Trophoblast cell (in vitro differentiated cells and primary cell): ENCODE results near the gene FBXO5.
A peak's percentile ranks its signal among the peaks of the same experiment; 100 is the strongest.

Source experiments
- DNase-seq, 2 donors: peaks; one replicate each; pipeline ENCODE4 v3.0.0-alpha.2; 2016
- H2AFZ ChIP-seq: 2 replicates; pipeline ENCODE4 v1.6.1; 2013; ENCODE audit warnings: low read length, moderate library complexity, mild to moderate bottlenecking; ENCODE audit not compliant: insufficient read depth, poor library complexity
- H2AK5ac ChIP-seq: 2 replicates; pipeline ENCODE4 v1.6.1; 2013; ENCODE audit warnings: mild to moderate bottlenecking, low read length
- H2BK120ac ChIP-seq: 2 replicates; pipeline ENCODE4 v1.6.1; 2013; ENCODE audit warnings: low read length, mild to moderate bottlenecking, moderate library complexity; ENCODE audit not compliant: insufficient read depth, poor library complexity
- H2BK12ac ChIP-seq: 2 replicates; pipeline ENCODE4 v1.6.1; 2013; ENCODE audit warnings: mild to moderate bottlenecking, low read length, moderate library complexity
- H2BK5ac ChIP-seq: 2 replicates; pipeline ENCODE4 v1.6.1; 2013; ENCODE audit warnings: low read length, low read depth, moderate library complexity, mild to moderate bottlenecking; ENCODE audit not compliant: poor library complexity
- H3K14ac ChIP-seq: 2 replicates; pipeline ENCODE4 v1.6.1; 2013; ENCODE audit warnings: mild to moderate bottlenecking, low read length
- H3K18ac ChIP-seq: 2 replicates; pipeline ENCODE4 v1.6.1; 2013; ENCODE audit warnings: mild to moderate bottlenecking, low read length
- H3K23ac ChIP-seq: 2 replicates; pipeline ENCODE4 v1.6.1; 2013; ENCODE audit warnings: low read length
- H3K27ac ChIP-seq: 2 replicates; pipeline ENCODE4 v1.5.1; 2013; ENCODE audit warnings: low read depth, mild to moderate bottlenecking, inconsistent platforms, low read length, moderate library complexity
- H3K27me3 ChIP-seq: 2 replicates; pipeline ENCODE4 v1.6.1; 2013; ENCODE audit warnings: inconsistent platforms, mild to moderate bottlenecking, low read length, moderate library complexity; ENCODE audit not compliant: insufficient read depth
- H3K36me3 ChIP-seq, 2 experiments: 1 replicate in 1 of 2; 2 replicates in 1 of 2; pipeline ENCODE4 v1.6.1; 2013; ENCODE audit warnings: low read length in 2 of 2, mild to moderate bottlenecking in 2 of 2, moderate library complexity in 1 of 2; ENCODE audit not compliant: insufficient read depth in 2 of 2, control insufficient read depth in 1 of 2
- H3K4ac ChIP-seq: 2 replicates; pipeline ENCODE4 v1.6.1; 2013; ENCODE audit warnings: low read depth, mild to moderate bottlenecking, low read length, moderate library complexity
- H3K4me1 ChIP-seq, 2 experiments: 1 replicate in 1 of 2; 2 replicates in 1 of 2; pipeline ENCODE4 v1.6.1; 2013; ENCODE audit warnings: low read length in 2 of 2, mild to moderate bottlenecking in 2 of 2, moderate library complexity in 1 of 2; ENCODE audit not compliant: insufficient read depth in 2 of 2, control insufficient read depth in 1 of 2
- H3K4me2 ChIP-seq: 2 replicates; pipeline ENCODE4 v1.6.1; 2013; ENCODE audit warnings: inconsistent platforms, mild to moderate bottlenecking, low read length, moderate library complexity
- H3K4me3 ChIP-seq: 2 replicates; pipeline ENCODE4 v1.5.1; 2013; ENCODE audit warnings: mild to moderate bottlenecking, low read depth, low read length, inconsistent platforms
- H3K79me1 ChIP-seq: one replicate; pipeline ENCODE4 v1.6.1; 2013; ENCODE audit warnings: low read length
- H3K79me2 ChIP-seq: 2 replicates; pipeline ENCODE4 v1.6.1; 2013; ENCODE audit warnings: low read length, mild to moderate bottlenecking; ENCODE audit not compliant: control insufficient read depth, insufficient read depth, poor library complexity
- H3K9ac ChIP-seq: 2 replicates; pipeline ENCODE4 v1.6.1; 2013; ENCODE audit warnings: mild to moderate bottlenecking, low read length
- H3K9me3 ChIP-seq: 2 replicates; pipeline ENCODE4 v1.6.1; 2013; ENCODE audit warnings: low read depth, mild to moderate bottlenecking, control low read depth, inconsistent platforms, low read length; ENCODE audit not compliant: insufficient read depth
- H4K12ac ChIP-seq: 2 replicates; pipeline ENCODE4 v1.6.1; 2013; ENCODE audit warnings: low read depth, mild to moderate bottlenecking, low read length, moderate library complexity
- H4K8ac ChIP-seq: 2 replicates; pipeline ENCODE4 v1.6.1; 2013; ENCODE audit warnings: low read depth, mild to moderate bottlenecking, low read length, moderate library complexity
- H4K91ac ChIP-seq: one replicate; pipeline ENCODE4 v1.6.1; 2013; ENCODE audit warnings: low read depth, mild to moderate bottlenecking, low read length, moderate library complexity
- WGBS: extraction: QIAGEN DNeasy Blood & Tissue Kit; methylation state at CpG from one replicate; pipeline ENCODE4 v1.1.7; 2013; ENCODE audit warnings: missing lambda C conversion rate; ENCODE audit not compliant: insufficient read length, insufficient coverage; ENCODE audit errors: extremely low coverage; 5-methylcytosine and 5-hydroxymethylcytosine counted together

FBXO5 gene

DNA sequence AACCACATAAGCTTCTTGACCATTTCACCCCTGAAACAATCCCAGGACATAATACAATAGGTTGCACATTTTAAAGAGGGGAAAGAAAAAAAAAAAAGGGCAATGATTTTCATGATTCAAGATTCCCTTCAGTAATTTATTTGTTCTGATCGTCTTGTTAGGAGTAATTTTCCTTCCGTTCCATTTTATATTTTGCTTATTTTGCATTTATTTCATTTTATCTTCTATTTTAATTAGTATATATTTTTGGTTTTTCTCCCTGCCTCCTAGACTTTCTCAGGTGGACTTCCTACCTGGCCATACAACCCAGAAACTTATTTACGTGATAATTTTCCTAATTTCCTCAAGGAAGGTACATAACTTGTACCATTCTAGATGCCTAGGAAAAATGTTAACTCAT is 32.6 kb downstream of the FBXO5 start:
- Histone ChIP-seq H3K4ac (no peak overlapping the region), H4K8ac (no peak overlapping the region), H3K79me1 (no peaks in the 10 kb centered on the region), H3K4me3 (no peak overlapping the region), H3K9me3 (no peaks in the 10 kb centered on the region), H3K14ac (no peak overlapping the region), H4K91ac (no peak overlapping the region), H2AK5ac (no peak overlapping the region), H2BK120ac (no peak overlapping the region), H4K12ac (no peak overlapping the region), H3K9ac (no peak overlapping the region), H3K18ac (no peak overlapping the region), H3K79me2 (no peaks in the 10 kb centered on the region), H3K36me3 (no peaks in the 10 kb centered on the region), H2BK5ac (no peak overlapping the region), H3K27me3 (no peaks in the 10 kb centered on the region), H3K27ac (no peak overlapping the region), H3K23ac (no peak overlapping the region), H3K4me1 (peaks cover 0 to 3% of the 10 kb centered on the region in 2 experiments), H3K4me2 (no peak overlapping the region), H2AFZ (no peak overlapping the region), H2BK12ac (no peak overlapping the region)
- WGBS: no CpG with 5 or more reads among the region's 3 CpGs
- DNase-seq: no peak

DNA sequence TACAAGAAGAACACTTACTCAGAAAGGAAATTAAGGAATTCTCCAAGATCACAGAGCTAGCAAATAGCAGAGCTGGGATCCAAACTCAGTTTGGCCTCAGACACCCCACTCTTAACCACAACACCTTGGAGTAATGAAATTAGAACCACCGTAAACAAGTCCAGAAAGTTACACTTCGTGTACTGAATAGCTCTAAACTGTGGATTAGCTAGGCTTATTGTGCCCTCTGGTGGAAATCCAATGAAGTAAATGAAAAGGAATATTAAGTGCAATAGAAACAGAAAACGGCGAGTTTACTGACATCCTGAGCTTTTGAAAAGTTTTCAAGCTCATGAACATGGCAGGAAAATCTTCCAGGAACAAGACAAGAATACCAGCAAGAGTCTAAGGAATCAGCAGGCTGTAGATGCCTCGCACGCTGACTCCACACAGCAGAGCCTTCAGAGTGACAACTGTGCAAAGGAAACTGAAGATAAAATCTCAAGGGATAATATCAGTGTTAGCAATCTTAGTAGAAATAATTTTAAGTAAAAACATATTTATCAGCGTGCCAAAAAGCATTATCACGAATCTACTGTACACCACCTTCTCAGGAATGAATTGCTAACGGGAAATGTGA is 34.6 kb downstream of the FBXO5 start:
- Histone ChIP-seq H2AK5ac (no peak overlapping the region), H3K4ac (no peak overlapping the region), H2BK12ac (no peak overlapping the region), H3K36me3 (no peaks in the 10 kb centered on the region), H2BK5ac (no peak overlapping the region), H3K79me2 (no peaks in the 10 kb centered on the region), H3K4me2 (no peak overlapping the region), H4K91ac (no peak overlapping the region), H3K27me3 (no peaks in the 10 kb centered on the region), H3K14ac (no peak overlapping the region), H2BK120ac (no peak overlapping the region), H3K23ac (no peak overlapping the region), H3K18ac (no peak overlapping the region), H2AFZ (no peak overlapping the region), H4K12ac (no peak overlapping the region), H3K79me1 (no peaks in the 10 kb centered on the region), H3K9ac (no peak overlapping the region), H3K27ac (no peak overlapping the region), H3K9me3 (no peaks in the 10 kb centered on the region), H4K8ac (no peak overlapping the region), H3K4me3 (no peak overlapping the region), H3K4me1 (peaks cover 0 to 3% of the 10 kb centered on the region in 2 experiments)
- DNase-seq: peak; percentile 10 to 78
- WGBS: no CpG with 5 or more reads among the region's 9 CpGs

DNA sequence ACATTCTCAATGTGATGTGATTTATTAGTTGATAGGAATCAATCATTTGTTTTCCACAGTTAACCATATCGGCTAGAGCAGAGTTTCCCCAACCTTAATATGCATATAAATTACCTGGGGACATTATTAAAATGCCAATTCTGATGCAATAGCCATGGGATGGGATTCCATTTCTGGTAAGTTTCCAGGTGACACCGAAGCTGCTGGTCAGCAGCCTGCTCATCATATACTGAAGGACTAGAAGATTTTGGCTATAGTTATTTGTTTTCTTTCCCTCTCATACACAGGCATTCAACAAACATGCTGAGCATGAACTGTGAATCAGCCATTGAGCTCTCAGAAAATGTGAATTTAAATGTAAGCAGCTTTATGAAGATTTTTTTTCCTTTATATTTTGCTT is 35.8 kb downstream of the FBXO5 start:
- WGBS: no CpG with 5 or more reads among the region's 2 CpGs
- Histone ChIP-seq H3K27ac (no peak overlapping the region), H3K4ac (no peak overlapping the region), H3K4me3 (no peak overlapping the region), H2BK5ac (no peak overlapping the region), H4K12ac (no peak overlapping the region), H3K27me3 (no peaks in the 10 kb centered on the region), H3K23ac (no peak overlapping the region), H2AK5ac (no peak overlapping the region), H3K18ac (no peak overlapping the region), H3K79me2 (no peaks in the 10 kb centered on the region), H2BK120ac (no peak overlapping the region), H3K79me1 (no peaks in the 10 kb centered on the region), H3K4me1 (no peaks in the 10 kb centered on the region), H3K9me3 (no peaks in the 10 kb centered on the region), H3K4me2 (no peak overlapping the region), H2AFZ (no peak overlapping the region), H3K9ac (no peak overlapping the region), H2BK12ac (no peak overlapping the region), H4K8ac (no peak overlapping the region), H3K36me3 (no peaks in the 10 kb centered on the region), H4K91ac (no peak overlapping the region), H3K14ac (no peak overlapping the region)
- DNase-seq: peak; percentile 26 to 59

- no peak overlapping the region for H3K14ac ChIP-seq
- no peak overlapping the region for H3K4ac ChIP-seq
- H3K36me3 ChIP-seq: no peaks in the 10 kb centered on the region
- no peaks in the 10 kb centered on the region for H3K9me3 ChIP-seq
- no peaks in the 10 kb centered on the region for H3K79me1 ChIP-seq
- no peak overlapping the region for H3K4me3 ChIP-seq
- no peak overlapping the region for H2AK5ac ChIP-seq
- H3K27me3 ChIP-seq: no peaks in the 10 kb centered on the region
- no peak overlapping the region for H2AFZ ChIP-seq
- H3K4me2 ChIP-seq: no peak overlapping the region
- H2BK120ac ChIP-seq: no peak overlapping the region
- no peak overlapping the region for H4K91ac ChIP-seq
- no peak overlapping the region for H3K9ac ChIP-seq
- H4K12ac ChIP-seq: no peak overlapping the region
- H3K79me2 ChIP-seq: no peaks in the 10 kb centered on the region
- no peak overlapping the region for H3K18ac ChIP-seq
- H3K4me1 ChIP-seq: no peaks in the 10 kb centered on the region
- no peak overlapping the region for H2BK5ac ChIP-seq
- no CpG with 5 or more reads among the region's 3 CpGs for WGBS
- no peak overlapping the region for H3K23ac ChIP-seq
- no peak for DNase-seq
- no peak overlapping the region for H2BK12ac ChIP-seq
- no peak overlapping the region for H4K8ac ChIP-seq
- H3K27ac ChIP-seq: no peak overlapping the region
Measured at GRCh38 chr6:152946484-152946883, 36.4 kb downstream of the FBXO5 start.
